Measurements from ENCODE around the gene C20orf96.
"Not testable (repeated sequence)": the region's sequence is repeated elsewhere in the genome, so short reads cannot be mapped to it uniquely, and the experiment has no call there.

C20orf96 gene

GRCh38 chr20:290084-290831 lies at the start of gene C20orf96:
TSS of gene C20orf96 (minus strand) at chr20:290750. CDS start at chr20:290610, 140 bp downstream.
- TF ChIP-seq CTCF (IDR thresholded peaks at IDR 0.05; ENCODE audit: insufficient read depth, low read depth, low read length, missing control alignments), result peak; percentile 57
- H3K4me3 ChIP-seq (ENCODE audit: low read length), result peak within 1 kb of the TSS; percentile 79
- DNase-seq (ENCODE audit: low read depth), result peak; percentile 88

GRCh38 chr20:336040-336439 lies 45.5 kb upstream of the C20orf96 start:
- not testable (repeated sequence) for DNase-seq (ENCODE audit: low read depth); H3K4me3 ChIP-seq (ENCODE audit: low read length)

- DNase-seq (ENCODE audit: low read depth), result no peak
- TF ChIP-seq CTCF (IDR thresholded peaks at IDR 0.05; ENCODE audit: insufficient read depth, low read depth, low read length, missing control alignments), result no peak
- no peak overlapping the region for H3K4me3 ChIP-seq (ENCODE audit: low read length)
These were observed 44.0 kb upstream of the C20orf96 start for GRCh38 chr20:334578-334977.

- no peak overlapping the region for H3K4me3 ChIP-seq (ENCODE audit: low read length)
- peak; percentile 64 for DNase-seq (ENCODE audit: low read depth)
- TF ChIP-seq CTCF (IDR thresholded peaks at IDR 0.05; ENCODE audit: insufficient read depth, low read depth, low read length, missing control alignments), result peak; percentile 88
These were observed 39.9 kb upstream of the C20orf96 start for GRCh38 chr20:330233-331149.

GRCh38 chr20:329851-330232 lies 39.3 kb upstream of the C20orf96 start:
- no peak for DNase-seq (ENCODE audit: low read depth)
- no peak overlapping the region for H3K4me3 ChIP-seq (ENCODE audit: low read length)
- no peak for TF ChIP-seq CTCF (IDR thresholded peaks at IDR 0.05; ENCODE audit: insufficient read depth, low read depth, low read length, missing control alignments)

- no peak for DNase-seq (ENCODE audit: low read depth)
- TF ChIP-seq CTCF (IDR thresholded peaks at IDR 0.05; ENCODE audit: insufficient read depth, low read depth, low read length, missing control alignments), result no peak
- no peak overlapping the region for H3K4me3 ChIP-seq (ENCODE audit: low read length)
These were observed 38.6 kb upstream of the C20orf96 start for GRCh38 chr20:328975-329695.
